Measurements from ENCODE around the gene ADAMTS16.

The ADAMTS16 gene

DNA sequence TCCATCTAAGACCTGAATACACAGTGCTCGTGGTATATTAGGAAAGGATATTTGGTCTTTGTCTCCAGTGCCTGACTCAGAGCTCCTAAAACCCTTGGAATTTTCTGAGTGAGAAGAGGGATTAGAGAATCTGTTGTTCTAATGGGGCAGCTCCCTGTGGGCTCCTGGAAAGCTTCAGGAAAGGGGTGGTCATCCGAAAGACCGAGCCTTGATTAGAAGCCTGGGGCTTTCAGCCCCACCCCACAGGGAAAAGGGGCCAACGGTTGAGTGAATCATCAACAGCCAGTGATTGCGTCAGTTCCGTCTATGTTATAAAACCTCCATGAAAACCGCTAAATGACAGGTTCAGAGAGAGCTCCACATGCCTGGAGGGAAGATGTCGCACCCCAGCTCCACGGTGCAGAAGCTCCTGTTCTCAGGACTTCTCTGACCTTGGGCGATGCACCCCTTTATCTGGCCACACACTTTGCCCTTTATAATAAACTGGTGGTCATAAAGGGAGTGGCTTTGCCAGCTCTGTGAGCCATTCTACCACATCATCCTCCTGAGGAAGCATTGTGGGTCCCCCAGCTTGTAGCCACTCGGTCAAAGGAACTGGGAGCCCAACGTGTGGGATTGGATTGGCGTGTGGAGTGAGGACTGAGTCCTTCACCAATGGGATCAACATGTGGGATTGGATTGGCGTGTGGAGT is 211.3 kb downstream of the ADAMTS16 start:
- DNase-seq: no peak

GRCh38 chr5:5352675-5353074 is 212.5 kb downstream of the ADAMTS16 start:
- DNase-seq: no peak

DNA sequence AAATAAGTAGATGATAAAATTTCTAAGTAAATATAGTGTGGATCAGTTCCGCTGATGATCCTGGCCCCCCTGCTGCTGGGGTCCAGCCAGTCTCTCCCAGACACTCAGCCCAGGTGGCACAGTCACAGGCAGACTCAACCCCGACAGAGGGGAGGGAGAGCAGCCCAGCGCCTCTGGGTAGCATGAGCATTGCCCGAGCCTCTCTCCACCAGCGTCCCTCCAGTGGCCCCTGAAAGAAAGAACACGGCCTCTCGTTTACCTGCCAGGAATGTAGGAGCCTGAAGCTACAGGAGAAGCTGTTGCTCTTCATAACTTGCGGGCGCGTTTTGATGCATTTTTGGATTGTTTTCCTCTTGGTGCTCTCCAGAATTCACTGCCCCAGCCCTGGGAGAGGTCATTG is 213.6 kb downstream of the ADAMTS16 start:
- DNase-seq: no peak

DNA sequence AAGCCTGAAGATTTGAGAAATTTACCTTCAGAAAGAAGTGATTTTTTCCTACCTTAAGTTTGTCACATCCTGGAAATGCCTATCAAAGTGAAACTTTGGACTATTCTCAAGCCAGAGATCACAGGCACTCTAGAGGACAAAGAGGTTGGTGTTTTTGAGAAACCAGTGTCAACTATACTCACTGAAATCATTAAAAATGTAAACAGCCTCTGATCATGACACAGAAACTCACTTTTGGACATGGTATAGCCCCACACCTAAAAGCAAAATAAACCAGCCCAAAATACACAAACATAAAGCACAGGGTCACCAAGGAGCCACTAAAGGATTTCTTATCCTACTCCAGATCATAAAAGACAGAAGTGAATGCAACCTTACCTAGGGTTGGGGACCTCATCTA is 216.6 kb downstream of the ADAMTS16 start:
- no peak for DNase-seq

DNA sequence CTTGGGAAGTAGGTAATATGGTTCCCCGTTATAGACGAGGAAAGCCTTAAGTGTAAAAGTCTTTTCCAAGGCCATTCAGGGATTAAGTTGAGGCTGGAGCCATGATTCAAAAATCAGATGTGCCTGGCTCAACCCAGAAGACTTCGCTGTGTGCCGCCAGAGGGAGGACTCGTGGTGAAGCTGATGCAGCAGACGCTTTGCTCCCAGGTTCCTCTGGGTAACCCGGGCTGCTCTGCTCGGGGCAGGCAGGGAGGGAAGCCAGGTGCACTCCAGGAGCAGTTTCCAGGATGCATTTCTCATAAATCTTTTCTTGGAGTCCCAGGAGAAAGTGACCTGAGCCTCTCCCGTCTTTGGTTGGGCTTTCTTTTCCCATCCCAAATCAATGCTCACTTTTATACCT is 219.5 kb downstream of the ADAMTS16 start:
- DNase-seq: no peak

GRCh38 chr5:5360363-5360940 is 220.3 kb downstream of the ADAMTS16 start:
- DNase-seq: no peak

DNA sequence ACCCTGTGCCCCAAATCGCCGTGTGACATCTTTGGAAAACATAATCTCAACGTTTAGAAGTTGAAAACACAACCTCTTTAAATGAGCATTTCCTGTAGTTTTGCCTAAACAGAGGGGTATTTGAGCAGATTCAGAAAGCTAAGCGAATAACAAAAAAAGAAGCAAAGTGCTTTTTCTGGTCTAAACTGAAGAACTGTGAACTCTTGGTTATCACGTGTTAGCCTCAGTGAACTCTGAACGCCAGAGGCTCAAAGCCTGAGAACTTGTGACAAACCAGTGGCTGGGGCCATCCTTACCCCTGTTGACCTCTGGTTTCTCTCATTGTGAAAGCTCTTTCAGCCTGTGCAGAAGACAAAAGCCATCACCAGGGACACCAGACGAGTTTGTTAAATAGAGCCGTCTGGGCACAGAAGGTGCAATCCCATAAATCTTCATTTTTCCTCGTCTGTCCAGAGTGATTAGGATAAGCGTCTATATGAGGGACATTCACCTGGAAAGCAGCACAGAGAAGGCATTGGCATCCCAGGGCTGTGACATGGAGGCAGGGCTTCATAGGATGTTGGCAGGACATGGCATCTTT is 220.9 kb downstream of the ADAMTS16 start:
- no peak for DNase-seq

- no peak for DNase-seq
Measured at GRCh38 chr5:5363045-5363444, 222.9 kb downstream of the ADAMTS16 start.

GRCh38 chr5:5364932-5365331 is 224.8 kb downstream of the ADAMTS16 start:
- DNase-seq: no peak

DNA sequence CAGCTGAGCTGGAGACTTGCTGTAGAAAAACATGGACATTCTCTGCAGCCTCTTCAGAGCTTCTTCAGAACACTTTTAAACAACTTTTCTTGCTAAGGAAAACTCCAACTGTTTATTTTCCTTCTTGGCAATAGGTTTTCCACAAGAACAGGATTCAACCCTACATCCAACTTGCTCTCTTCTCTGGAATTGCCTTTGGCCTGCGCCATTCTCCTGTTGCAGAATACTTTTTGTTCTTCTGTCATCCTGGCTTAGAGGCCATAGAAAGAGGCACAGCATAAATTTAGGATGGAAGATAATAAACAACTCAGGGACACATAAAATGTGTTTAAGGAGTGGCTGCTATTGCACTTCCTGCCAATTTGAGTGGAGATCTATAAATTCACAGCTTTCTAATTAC is 227.6 kb downstream of the ADAMTS16 start:
- DNase-seq: no peak

GRCh38 chr5:5369051-5369605 is 229.0 kb downstream of the ADAMTS16 start:
- DNase-seq: no peak
